Nephron progenitor cell (in vitro differentiated cells): ENCODE measurements around the gene CDC42BPA.

ENCODE experiments used
- DNase-seq: peaks from one replicate; pipeline ENCODE4 v3.0.0; 2021
- H3K27ac Mint-ChIP-seq: 2 replicates; pipeline ENCODE4 v1.8.0; 2021; ENCODE audit warnings: mild to moderate bottlenecking, moderate library complexity, mixed read lengths
- H3K27me3 Mint-ChIP-seq: 2 replicates; pipeline ENCODE4 v1.8.0; 2021; ENCODE audit warnings: mild to moderate bottlenecking, low read depth, mixed read lengths; ENCODE audit not compliant: poor library complexity
- H3K36me3 Mint-ChIP-seq: 2 replicates; pipeline ENCODE4 v1.8.0; 2021; ENCODE audit warnings: low read depth, mixed read lengths
- H3K4me1 Mint-ChIP-seq: 2 replicates; pipeline ENCODE4 v1.8.0; 2021; ENCODE audit warnings: mixed read lengths
- H3K4me3 Mint-ChIP-seq: 2 replicates; pipeline ENCODE4 v1.8.0; 2021; ENCODE audit warnings: mild to moderate bottlenecking, moderate library complexity, mixed read lengths
- H3K9me3 Mint-ChIP-seq: 2 replicates; pipeline ENCODE4 v1.8.0; 2021; ENCODE audit warnings: mild to moderate bottlenecking, moderate library complexity, mixed read lengths
- TF ChIP-seq, protein P1 (sequence below): fragments of 200-600 bp; sonication (generic); IDR thresholded peaks from 2 replicates; pipeline ENCODE4 v1.5.0; 2021; ENCODE audit warnings: antibody characterized with exemption

CDC42BPA gene

DNA sequence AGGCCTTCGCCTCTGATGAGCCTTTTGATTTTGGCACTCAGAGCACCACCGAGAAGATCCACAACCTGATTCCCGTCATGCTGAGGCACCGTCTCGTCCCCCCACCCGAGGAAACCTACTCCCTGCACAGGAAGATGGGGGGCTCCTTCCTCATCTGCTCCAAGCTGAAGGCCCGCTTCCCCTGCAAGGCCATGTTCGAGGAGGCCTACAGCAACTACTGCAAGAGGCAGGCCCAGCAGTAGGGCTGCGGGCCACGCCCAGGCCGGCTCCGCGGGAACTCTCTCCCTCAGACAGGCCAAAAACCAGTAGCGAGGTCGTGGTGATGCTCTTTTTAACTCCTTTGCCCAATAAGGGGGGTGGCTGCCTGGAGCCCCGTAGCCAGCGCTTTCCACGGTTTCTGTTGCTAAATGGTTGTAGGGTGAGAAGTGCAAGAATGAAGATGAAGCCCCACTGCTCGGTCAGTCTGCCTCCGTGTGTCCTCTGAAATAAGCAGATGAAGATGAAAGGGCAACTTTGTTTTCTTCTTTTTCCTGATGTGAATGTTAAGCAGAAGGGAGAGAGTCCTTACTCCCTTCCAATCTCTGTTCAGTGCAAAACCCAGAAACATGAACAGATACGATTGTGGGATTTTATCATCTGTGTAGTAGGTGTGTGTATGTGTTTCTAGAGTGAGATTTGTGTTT is 331.7 kb downstream of the CDC42BPA start:
- H3K27me3 Mint-ChIP-seq, result no peaks in the 10 kb centered on the region
- H3K36me3 Mint-ChIP-seq, result peaks cover 19% of the 10 kb centered on the region
- H3K4me3 Mint-ChIP-seq, result no peak overlapping the region
- no peaks in the 10 kb centered on the region for H3K9me3 Mint-ChIP-seq
- peak overlapping the region; percentile 68 for H3K27ac Mint-ChIP-seq
- DNase-seq, result no peak
- TF ChIP-seq, protein P1, sequence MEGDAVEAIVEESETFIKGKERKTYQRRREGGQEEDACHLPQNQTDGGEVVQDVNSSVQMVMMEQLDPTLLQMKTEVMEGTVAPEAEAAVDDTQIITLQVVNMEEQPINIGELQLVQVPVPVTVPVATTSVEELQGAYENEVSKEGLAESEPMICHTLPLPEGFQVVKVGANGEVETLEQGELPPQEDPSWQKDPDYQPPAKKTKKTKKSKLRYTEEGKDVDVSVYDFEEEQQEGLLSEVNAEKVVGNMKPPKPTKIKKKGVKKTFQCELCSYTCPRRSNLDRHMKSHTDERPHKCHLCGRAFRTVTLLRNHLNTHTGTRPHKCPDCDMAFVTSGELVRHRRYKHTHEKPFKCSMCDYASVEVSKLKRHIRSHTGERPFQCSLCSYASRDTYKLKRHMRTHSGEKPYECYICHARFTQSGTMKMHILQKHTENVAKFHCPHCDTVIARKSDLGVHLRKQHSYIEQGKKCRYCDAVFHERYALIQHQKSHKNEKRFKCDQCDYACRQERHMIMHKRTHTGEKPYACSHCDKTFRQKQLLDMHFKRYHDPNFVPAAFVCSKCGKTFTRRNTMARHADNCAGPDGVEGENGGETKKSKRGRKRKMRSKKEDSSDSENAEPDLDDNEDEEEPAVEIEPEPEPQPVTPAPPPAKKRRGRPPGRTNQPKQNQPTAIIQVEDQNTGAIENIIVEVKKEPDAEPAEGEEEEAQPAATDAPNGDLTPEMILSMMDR, result no peak
- H3K4me1 Mint-ChIP-seq, result peaks cover 61% of the 10 kb centered on the region

DNA sequence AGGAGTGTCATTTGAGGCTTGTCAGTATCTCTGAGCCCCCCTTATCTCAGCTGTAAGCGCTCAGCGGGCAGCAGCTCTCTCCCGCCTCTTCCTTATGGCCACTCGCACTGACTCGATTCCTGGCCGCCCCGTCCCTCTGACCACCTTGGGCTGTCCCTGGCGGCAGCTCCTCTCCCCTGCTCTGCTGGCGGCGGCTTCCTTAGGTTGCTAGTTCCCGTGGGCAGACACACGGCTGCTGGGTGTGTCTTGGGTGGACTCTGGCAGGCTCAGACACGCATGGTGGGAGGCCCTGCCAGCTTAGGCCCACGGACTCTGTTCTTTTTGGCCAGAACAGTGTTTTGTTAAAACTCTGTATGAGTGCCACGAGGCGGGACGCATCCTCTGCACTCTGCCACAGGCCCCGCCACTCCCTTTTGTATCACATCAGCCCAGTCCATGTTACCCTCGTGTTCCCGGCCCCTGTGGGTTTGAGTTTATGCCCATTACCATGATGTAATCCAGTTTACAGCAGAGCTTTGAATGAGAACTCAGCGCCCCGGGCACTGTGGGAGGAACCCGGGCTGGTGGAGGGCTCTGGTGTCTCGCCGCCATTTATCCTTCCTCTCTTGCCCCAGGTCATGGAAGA is 332.3 kb downstream of the CDC42BPA start:
- Mint-ChIP-seq H3K4me3 (no peak overlapping the region), H3K27me3 (no peaks in the 10 kb centered on the region), H3K4me1 (peaks cover 55% of the 10 kb centered on the region), H3K9me3 (no peaks in the 10 kb centered on the region), H3K27ac (peak overlapping the region; percentile 87), H3K36me3 (peaks cover 19% of the 10 kb centered on the region)
- no peak for DNase-seq
- TF ChIP-seq, protein P1, result no peak

DNA sequence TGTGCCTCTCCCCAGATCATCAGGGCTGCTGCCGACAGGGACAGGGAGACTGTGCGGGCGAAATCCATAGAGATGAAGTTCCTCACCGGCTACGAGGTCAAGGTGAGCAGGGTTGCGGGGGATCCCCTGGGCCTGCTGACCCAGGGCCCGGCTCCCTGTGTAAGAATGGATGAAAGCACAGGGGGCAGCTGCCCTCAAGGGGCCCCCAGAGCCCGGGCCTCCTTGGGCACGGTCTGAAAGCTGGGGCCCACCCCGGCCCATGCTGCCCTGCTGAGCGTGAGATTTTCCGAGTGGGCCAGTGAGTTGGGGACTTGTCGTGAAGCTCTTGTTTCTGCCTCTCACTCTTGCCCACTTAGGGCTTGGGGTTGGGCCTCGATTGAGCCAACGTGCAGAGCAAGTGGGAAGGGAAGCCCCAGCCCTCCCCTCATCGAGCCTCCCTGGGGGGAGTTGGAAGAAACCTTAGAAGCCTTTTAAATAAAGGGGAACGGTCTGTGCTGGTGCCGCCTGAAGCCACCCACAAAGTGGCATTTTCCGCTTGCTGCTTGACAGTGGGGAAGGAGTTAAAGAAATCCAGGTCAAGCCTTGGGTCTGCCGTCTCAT is 333.0 kb downstream of the CDC42BPA start:
- Mint-ChIP-seq H3K9me3 (no peaks in the 10 kb centered on the region), H3K27me3 (no peaks in the 10 kb centered on the region), H3K36me3 (peaks cover 19% of the 10 kb centered on the region), H3K4me1 (peaks cover 48% of the 10 kb centered on the region), H3K27ac (peak overlapping the region; percentile 87), H3K4me3 (no peak overlapping the region)
- no peak for DNase-seq
- TF ChIP-seq, protein P1, result no peak

DNA sequence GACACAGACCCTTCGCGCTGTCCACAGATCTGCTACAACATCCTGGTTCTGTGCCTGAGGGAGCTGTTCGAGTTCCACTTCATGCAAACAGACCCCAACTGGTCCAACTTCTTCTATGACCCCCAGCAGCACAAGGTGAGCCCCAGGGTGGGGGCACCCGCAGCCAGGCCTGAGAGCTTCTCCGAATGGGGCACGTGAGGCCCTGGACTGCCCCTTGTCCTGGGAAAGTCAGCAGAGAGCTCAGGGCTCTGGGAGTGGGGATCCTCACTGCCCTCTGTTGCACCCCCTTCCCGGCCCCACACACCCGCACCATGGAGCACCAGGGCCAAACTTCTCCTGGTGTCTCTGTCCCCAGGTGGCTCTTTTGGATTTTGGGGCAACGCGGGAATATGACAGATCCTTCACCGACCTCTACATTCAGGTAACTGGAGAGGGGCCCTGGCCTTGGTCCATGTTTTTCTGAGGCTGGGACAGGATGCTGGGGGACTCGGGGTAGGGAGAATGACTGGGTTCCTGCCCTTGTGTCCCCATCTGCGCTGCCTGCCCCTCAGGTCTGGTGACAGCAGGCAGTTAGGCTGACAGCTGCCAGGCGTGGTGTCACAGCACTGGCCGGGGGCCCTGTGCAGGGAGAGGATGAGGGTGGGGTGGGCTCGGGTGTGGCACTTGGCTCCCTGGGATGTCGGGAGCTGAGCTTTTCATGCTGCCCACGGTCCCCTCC is 333.6 kb downstream of the CDC42BPA start:
- no peaks in the 10 kb centered on the region for H3K9me3 Mint-ChIP-seq
- DNase-seq, result no peak
- H3K4me3 Mint-ChIP-seq, result no peak overlapping the region
- H3K27me3 Mint-ChIP-seq, result no peaks in the 10 kb centered on the region
- TF ChIP-seq, protein P1, result no peak
- H3K4me1 Mint-ChIP-seq, result peaks cover 42% of the 10 kb centered on the region
- no peak overlapping the region for H3K27ac Mint-ChIP-seq
- H3K36me3 Mint-ChIP-seq, result peaks cover 19% of the 10 kb centered on the region

DNA sequence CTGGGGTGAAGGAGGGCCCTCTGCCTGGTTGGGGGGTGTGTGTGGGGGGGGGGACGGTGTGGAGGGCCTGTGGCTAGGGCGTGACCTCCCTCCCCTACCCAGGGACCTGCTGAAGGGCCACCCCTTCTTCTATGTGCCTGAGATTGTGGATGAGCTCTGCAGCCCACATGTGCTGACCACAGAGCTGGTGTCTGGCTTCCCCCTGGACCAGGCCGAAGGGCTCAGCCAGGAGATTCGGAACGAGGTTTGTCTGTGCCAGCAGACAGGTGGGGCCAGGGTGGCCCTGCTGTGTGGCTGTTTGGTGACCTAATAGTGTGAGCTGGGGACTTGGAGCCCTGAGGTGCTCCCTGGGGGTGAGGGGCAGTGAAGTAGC is 334.3 kb downstream of the CDC42BPA start:
- TF ChIP-seq, protein P1, result no peak
- Mint-ChIP-seq H3K27ac (peak overlapping the region; percentile 90), H3K27me3 (no peaks in the 10 kb centered on the region), H3K9me3 (no peaks in the 10 kb centered on the region), H3K36me3 (peaks cover 19% of the 10 kb centered on the region), H3K4me3 (no peak overlapping the region), H3K4me1 (peaks cover 35% of the 10 kb centered on the region)
- no peak for DNase-seq
